Measurements from ENCODE around the gene CLCN6.

The CLCN6 gene

DNA sequence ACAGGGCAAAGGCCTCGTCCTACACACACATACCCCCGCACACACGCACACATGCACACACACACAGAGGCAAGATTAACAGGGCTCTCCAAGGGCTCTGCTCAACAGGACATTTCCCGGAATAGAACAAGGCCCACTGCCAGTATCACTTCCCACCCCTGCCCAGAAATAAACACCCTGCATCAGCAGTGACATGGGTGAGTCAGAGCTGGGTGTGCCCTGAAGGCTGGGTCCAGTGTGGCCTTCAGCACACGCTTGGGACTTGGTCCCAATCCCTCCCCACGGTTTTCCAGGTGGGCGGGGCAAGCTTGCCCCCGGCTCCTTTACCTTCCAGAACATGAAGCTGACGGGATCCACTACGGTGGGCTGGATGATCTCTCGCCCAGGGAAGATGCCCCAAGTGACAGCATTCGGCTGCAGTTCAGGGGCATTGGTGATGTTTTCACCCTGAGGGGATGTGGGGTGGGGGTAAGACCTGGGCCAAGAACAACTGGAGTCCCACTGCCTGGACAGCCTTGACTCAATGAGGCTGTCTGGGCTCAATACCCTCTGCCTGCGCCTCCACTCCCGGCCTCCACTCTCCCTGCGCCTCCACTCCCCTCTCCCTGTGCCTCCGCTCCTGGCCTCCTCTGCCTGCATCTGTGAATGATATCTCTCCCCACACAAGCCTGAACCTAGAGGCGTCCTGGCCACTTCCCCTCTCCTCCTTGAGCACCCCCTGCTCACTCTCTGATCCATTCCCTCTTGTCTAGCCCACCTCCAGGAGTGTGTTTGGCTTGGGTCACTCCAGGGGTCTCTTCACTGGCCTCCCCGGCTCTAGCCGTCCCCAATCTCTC is 14.9 kb upstream of the CLCN6 start:
- TF ChIP-seq TAF1 (IDR thresholded peaks at IDR 0.05; ENCODE audit: low read depth) (no peak), FOXM1 (IDR thresholded peaks at IDR 0.05; ENCODE audit: borderline replicate concordance, low read depth) (no peak), TEAD4 (IDR thresholded peaks at IDR 0.05) (no peak), CREB1 (IDR thresholded peaks at IDR 0.05; ENCODE audit: low read depth) (no peak), YY1 (IDR thresholded peaks at IDR 0.05; ENCODE audit: low read depth) (no peak), RAD21 (IDR thresholded peaks at IDR 0.05; ENCODE audit: low read depth) (no peak), CEBPB (IDR thresholded peaks at IDR 0.05) (no peak)
- TF ChIP-seq, protein P1, sequence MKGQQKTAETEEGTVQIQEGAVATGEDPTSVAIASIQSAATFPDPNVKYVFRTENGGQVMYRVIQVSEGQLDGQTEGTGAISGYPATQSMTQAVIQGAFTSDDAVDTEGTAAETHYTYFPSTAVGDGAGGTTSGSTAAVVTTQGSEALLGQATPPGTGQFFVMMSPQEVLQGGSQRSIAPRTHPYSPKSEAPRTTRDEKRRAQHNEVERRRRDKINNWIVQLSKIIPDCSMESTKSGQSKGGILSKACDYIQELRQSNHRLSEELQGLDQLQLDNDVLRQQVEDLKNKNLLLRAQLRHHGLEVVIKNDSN (IDR thresholded peaks at IDR 0.05), result no peak
- TF ChIP-seq, protein P2, sequence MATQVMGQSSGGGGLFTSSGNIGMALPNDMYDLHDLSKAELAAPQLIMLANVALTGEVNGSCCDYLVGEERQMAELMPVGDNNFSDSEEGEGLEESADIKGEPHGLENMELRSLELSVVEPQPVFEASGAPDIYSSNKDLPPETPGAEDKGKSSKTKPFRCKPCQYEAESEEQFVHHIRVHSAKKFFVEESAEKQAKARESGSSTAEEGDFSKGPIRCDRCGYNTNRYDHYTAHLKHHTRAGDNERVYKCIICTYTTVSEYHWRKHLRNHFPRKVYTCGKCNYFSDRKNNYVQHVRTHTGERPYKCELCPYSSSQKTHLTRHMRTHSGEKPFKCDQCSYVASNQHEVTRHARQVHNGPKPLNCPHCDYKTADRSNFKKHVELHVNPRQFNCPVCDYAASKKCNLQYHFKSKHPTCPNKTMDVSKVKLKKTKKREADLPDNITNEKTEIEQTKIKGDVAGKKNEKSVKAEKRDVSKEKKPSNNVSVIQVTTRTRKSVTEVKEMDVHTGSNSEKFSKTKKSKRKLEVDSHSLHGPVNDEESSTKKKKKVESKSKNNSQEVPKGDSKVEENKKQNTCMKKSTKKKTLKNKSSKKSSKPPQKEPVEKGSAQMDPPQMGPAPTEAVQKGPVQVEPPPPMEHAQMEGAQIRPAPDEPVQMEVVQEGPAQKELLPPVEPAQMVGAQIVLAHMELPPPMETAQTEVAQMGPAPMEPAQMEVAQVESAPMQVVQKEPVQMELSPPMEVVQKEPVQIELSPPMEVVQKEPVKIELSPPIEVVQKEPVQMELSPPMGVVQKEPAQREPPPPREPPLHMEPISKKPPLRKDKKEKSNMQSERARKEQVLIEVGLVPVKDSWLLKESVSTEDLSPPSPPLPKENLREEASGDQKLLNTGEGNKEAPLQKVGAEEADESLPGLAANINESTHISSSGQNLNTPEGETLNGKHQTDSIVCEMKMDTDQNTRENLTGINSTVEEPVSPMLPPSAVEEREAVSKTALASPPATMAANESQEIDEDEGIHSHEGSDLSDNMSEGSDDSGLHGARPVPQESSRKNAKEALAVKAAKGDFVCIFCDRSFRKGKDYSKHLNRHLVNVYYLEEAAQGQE (IDR thresholded peaks at IDR 0.05; ENCODE audit: low read depth), result no peak

DNA sequence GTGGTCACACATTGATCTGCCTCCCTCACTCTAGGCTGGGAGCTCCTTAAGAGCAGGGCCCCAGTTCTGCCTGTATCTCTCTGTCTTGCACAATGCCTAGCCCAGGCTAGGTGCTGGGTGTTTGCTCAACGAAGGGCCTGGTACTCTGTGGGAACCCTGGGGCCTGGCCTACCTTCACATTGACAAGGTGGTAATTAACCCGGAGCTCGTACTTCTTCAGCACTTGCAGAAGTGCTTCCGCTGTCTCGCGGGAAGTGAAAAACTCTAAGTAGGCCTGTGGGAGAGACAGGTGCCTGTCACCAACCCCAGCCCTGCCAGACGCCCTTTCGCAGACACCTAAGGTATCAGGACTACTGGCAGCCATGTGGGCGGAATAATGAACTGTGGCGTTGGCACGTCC is 13.9 kb upstream of the CLCN6 start:
- TF ChIP-seq RAD21 (IDR thresholded peaks at IDR 0.05; ENCODE audit: low read depth), result no peak
- TF ChIP-seq TAF1 (IDR thresholded peaks at IDR 0.05; ENCODE audit: low read depth), result no peak
- TF ChIP-seq, protein P2 (IDR thresholded peaks at IDR 0.05; ENCODE audit: low read depth), result no peak
- no peak for TF ChIP-seq ZBTB7A (IDR thresholded peaks at IDR 0.05; ENCODE audit: low read depth)
- TF ChIP-seq EP300 (IDR thresholded peaks at IDR 0.05; ENCODE audit: borderline replicate concordance), result no peak
- no peak for TF ChIP-seq CEBPB (IDR thresholded peaks at IDR 0.05)
- no peak for TF ChIP-seq TCF12 (IDR thresholded peaks at IDR 0.05; ENCODE audit: low read depth)
- TF ChIP-seq FOXM1 (IDR thresholded peaks at IDR 0.05; ENCODE audit: borderline replicate concordance, low read depth), result no peak
- TF ChIP-seq NFIC (IDR thresholded peaks at IDR 0.05), result no peak

GRCh38 chr1:11793819-11794218 is 12.2 kb upstream of the CLCN6 start:
- TF ChIP-seq RAD21 (IDR thresholded peaks at IDR 0.05; ENCODE audit: low read depth) (no peak), TCF12 (IDR thresholded peaks at IDR 0.05; ENCODE audit: low read depth) (no peak), TAF1 (IDR thresholded peaks at IDR 0.05; ENCODE audit: low read depth) (no peak), NFIC (IDR thresholded peaks at IDR 0.05) (no peak)
- TF ChIP-seq, protein P2 (IDR thresholded peaks at IDR 0.05; ENCODE audit: low read depth), result no peak
- TF ChIP-seq, protein P1 (IDR thresholded peaks at IDR 0.05), result no peak

GRCh38 chr1:11794446-11795237 is 11.3 kb upstream of the CLCN6 start:
- no peak for TF ChIP-seq TAF1 (IDR thresholded peaks at IDR 0.05; ENCODE audit: low read depth)
- TF ChIP-seq, protein P2 (IDR thresholded peaks at IDR 0.05; ENCODE audit: low read depth), result no peak
- no peak for TF ChIP-seq EP300 (IDR thresholded peaks at IDR 0.05; ENCODE audit: borderline replicate concordance)
- TF ChIP-seq CREB1 (IDR thresholded peaks at IDR 0.05; ENCODE audit: low read depth), result no peak
- no peak for TF ChIP-seq TCF12 (IDR thresholded peaks at IDR 0.05; ENCODE audit: low read depth)
- TF ChIP-seq FOXM1 (IDR thresholded peaks at IDR 0.05; ENCODE audit: borderline replicate concordance, low read depth), result no peak
- no peak for TF ChIP-seq TEAD4 (IDR thresholded peaks at IDR 0.05)
- no peak for TF ChIP-seq EGR1 (IDR thresholded peaks at IDR 0.05)
- no peak for TF ChIP-seq RAD21 (IDR thresholded peaks at IDR 0.05; ENCODE audit: low read depth)
- TF ChIP-seq YY1 (IDR thresholded peaks at IDR 0.05; ENCODE audit: low read depth), result no peak
- TF ChIP-seq, protein P3, sequence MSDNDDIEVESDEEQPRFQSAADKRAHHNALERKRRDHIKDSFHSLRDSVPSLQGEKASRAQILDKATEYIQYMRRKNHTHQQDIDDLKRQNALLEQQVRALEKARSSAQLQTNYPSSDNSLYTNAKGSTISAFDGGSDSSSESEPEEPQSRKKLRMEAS (IDR thresholded peaks at IDR 0.05), result no peak
- TF ChIP-seq ZBTB7A (IDR thresholded peaks at IDR 0.05; ENCODE audit: low read depth), result no peak

Measured in Ishikawa (cell line).